HepG2 (cell line): Measurements from ENCODE around the gene PRR15L. TPM values are rescaled to one million over a fixed set of nuclear protein-coding genes. Genes with fewer than 3 reads are reported as not detected.

Experiments used
- ATAC-seq: fragments of 200-7000 bp; cut with Tn5 transposase; 3 replicates; pipeline ENCODE4 v1.9.1; 2020; ENCODE audit warnings: mild to moderate bottlenecking, moderate library complexity
- BruUV-seq: library from RNA; stranded (reverse); fragments of 400-500 nt; replicated peaks from 2 replicates; lab custom pipeline; 2021; lab: Mats Ljungman, UMichigan
- CTCF ChIA-PET: fragments of 300-600 bp; formaldehyde crosslinking; extraction: SDS; loops from one replicate; lab custom pipeline; 2021; ENCODE audit warnings: low total read pairs, inconsistent platforms, low intra/inter-chr PET ratio; lab: Yijun Ruan, JAX
- POLR2A ChIA-PET: fragments of 350-600 bp; sonication (Branson Sonifier 250); formaldehyde crosslinking; loops from one replicate; lab custom pipeline; 2020; ENCODE audit warnings: antibody characterized with exemption, inconsistent platforms; lab: Yijun Ruan, JAX
- DNase-seq: peaks from one replicate; pipeline ENCODE4 v3.0.0-alpha.2; 2015; ENCODE audit warnings: low spot score
- FAIRE-seq: peaks from 3 replicates; lab custom pipeline; 2011; peaks lifted over from hg19 to GRCh38; lab: Jason Lieb, UNC
- H2AFZ ChIP-seq: one replicate; pipeline ENCODE4 v1.6.1; 2011; ENCODE audit warnings: low read length, inconsistent platforms
- H3K27ac ChIP-seq: fragments of 300-600 bp; 3 replicates; pipeline ENCODE4 v1.8.0; 2011; ENCODE audit warnings: mixed run types, mild to moderate bottlenecking, mixed read lengths, low read length, inconsistent platforms; ENCODE audit not compliant: insufficient read depth; ENCODE audit errors: extremely low read length
- H3K27me3 ChIP-seq, 2 experiments: fragments of 200-600 bp in 1 of 2; 2 replicates in 1 of 2; 3 replicates in 1 of 2; pipeline versions ENCODE4 v1.6.0 to v1.8.0; 2011; ENCODE audit warnings: low read length in 2 of 2, mild to moderate bottlenecking in 2 of 2, moderate library complexity in 2 of 2, inconsistent platforms in 1 of 2; ENCODE audit not compliant: insufficient read depth in 2 of 2, control insufficient read depth in 1 of 2
- H3K36me3 ChIP-seq, 2 experiments: fragments of 200-600 bp in 1 of 2; replicated peaks in 1 of 2; 2 replicates in 1 of 2; 3 replicates in 1 of 2; pipeline versions ENCODE4 v1.5.1 to v1.8.0; 2011; ENCODE audit warnings: low read length in 2 of 2, inconsistent platforms in 1 of 2; ENCODE audit not compliant: insufficient read depth in 2 of 2, control insufficient read depth in 1 of 2
- H3K4me1 ChIP-seq: 2 replicates; pipeline ENCODE4 v1.5.1; 2012; ENCODE audit warnings: low read length, inconsistent platforms; ENCODE audit not compliant: insufficient read depth
- H3K4me2 ChIP-seq: 2 replicates; pipeline ENCODE4 v1.6.0; 2011; ENCODE audit warnings: low read depth, low read length, inconsistent platforms
- H3K4me3 ChIP-seq, 3 experiments: fragments of 200-600 bp in 1 of 3; sonication (generic), shearing (Covaris generic) in 1 of 3; replicated peaks in 1 of 3; 2 replicates each; pipeline ENCODE4 v1.5.1; 2011 to 2016; ENCODE audit warnings: low read length in 3 of 3, inconsistent platforms in 2 of 3, low read depth in 2 of 3, mild to moderate bottlenecking in 2 of 3, control low read depth in 1 of 3, mixed read lengths in 1 of 3; ENCODE audit not compliant: insufficient read depth in 1 of 3
- H3K79me2 ChIP-seq: one replicate; pipeline ENCODE4 v1.6.1; 2011; ENCODE audit warnings: low read length, inconsistent platforms; ENCODE audit not compliant: insufficient read depth
- H3K9ac ChIP-seq: 2 replicates; pipeline ENCODE4 v1.6.0; 2011; ENCODE audit warnings: mild to moderate bottlenecking, low read depth, low read length, inconsistent platforms; ENCODE audit not compliant: insufficient read depth
- H3K9me3 ChIP-seq: 2 replicates; pipeline ENCODE4 v1.5.1; 2012; ENCODE audit warnings: mild to moderate bottlenecking, low read length
- H4K20me1 ChIP-seq: 2 replicates; pipeline ENCODE4 v1.6.0; 2011; ENCODE audit warnings: inconsistent platforms, mild to moderate bottlenecking, low read length, moderate library complexity; ENCODE audit not compliant: insufficient read depth
- AGO1 ChIP-seq: fragments of 200-400 bp; formaldehyde crosslinking; IDR thresholded peaks from 2 replicates; pipeline ENCODE4 v1.6.1; 2017; ENCODE audit warnings: mild to moderate bottlenecking, low read depth, low read length, moderate library complexity; ENCODE audit not compliant: poor library complexity, severe bottlenecking
- ELF3 ChIP-seq: IDR thresholded peaks from 2 replicates; pipeline ENCODE4 v1.6.1; 2016; ENCODE audit warnings: missing genetic modification reagents, missing compliant biosample characterization
- HOXA5 ChIP-seq: sonication (generic); formaldehyde crosslinking; IDR thresholded peaks from 2 replicates; pipeline ENCODE4 v1.4.0; 2020; ENCODE audit warnings: missing genetic modification reagents
- KDM3A ChIP-seq: IDR thresholded peaks from 2 replicates; pipeline ENCODE4 v1.6.1; 2018; ENCODE audit warnings: low read depth, missing compliant biosample characterization
- MAFF ChIP-seq: IDR thresholded peaks from 2 replicates; pipeline ENCODE4 v1.6.1; 2011; ENCODE audit warnings: low read depth, low read length, improper control_type of control experiment
- NFE2L2 ChIP-seq: fragments of 150-350 bp; IDR thresholded peaks from 2 replicates; pipeline ENCODE4 v1.6.1; 2014; ENCODE audit warnings: low read length
- RERE ChIP-seq: IDR thresholded peaks from 2 replicates; pipeline ENCODE4 v1.6.1; 2016; ENCODE audit warnings: low read depth, missing genetic modification reagents, missing compliant biosample characterization
- ZBTB10 ChIP-seq: sonication (generic); formaldehyde crosslinking; IDR thresholded peaks from 2 replicates; pipeline ENCODE4 v1.4.0; 2020; ENCODE audit warnings: missing genetic modification reagents, borderline replicate concordance
- ZNF124 ChIP-seq: sonication (generic); formaldehyde crosslinking; IDR thresholded peaks from 2 replicates; pipeline ENCODE4 v1.4.0; 2020; ENCODE audit warnings: missing genetic modification reagents
- WGBS: methylation state at CpG from one replicate; pipeline ENCODE4 v1.1.6; 2017; ENCODE audit warnings: low lambda C conversion rate; 5-methylcytosine and 5-hydroxymethylcytosine counted together
- in situ Hi-C: cut with HindIII; loops from 2 replicates; pipeline ENCODE4 v1.10.0; 2017; ENCODE audit warnings: low pct_unique_long_range_greater_than_20kb; ENCODE audit not compliant: extremely low pct_ligation_motif_present
- intact Hi-C: fragments of 100-400 bp; cut with micrococcal nuclease; formaldehyde crosslinking; loops from one replicate; pipeline ENCODE4 v1.10.0; 2022; ENCODE audit not compliant: unreplicated experiment
- polyA plus RNA-seq, 8 experiments: library from polyadenylated mRNA; depleted of rRNA in 3 of 8; stranded (reverse) in 7 of 8; unstranded in 1 of 8; fragments of >200 nt; fragmentation: Illumina TruSeq in 4 of 8; extraction: Trizol in 4 of 8; gene quantifications; 2 replicates each; pipeline versions ENCODE4 v1.2.1 to v1.2.3, GENCODE V29; 2011 to 2016; ENCODE audit warnings: low read depth in 4 of 8, missing spikeins in 1 of 8, mixed read lengths in 1 of 8; ENCODE audit not compliant: insufficient read depth in 1 of 8
- total RNA-seq, 5 experiments: library from RNA; depleted of rRNA; stranded (reverse); fragments of >200 nt; fragmentation: Illumina TruSeq; extraction: Trizol; gene quantifications; 2 replicates each; pipeline ENCODE4 v1.2.3, GENCODE V29; 2016; ENCODE audit warnings: low read depth in 1 of 5
- TF ChIP-seq, protein P1 (sequence below): sonication (generic); formaldehyde crosslinking; IDR thresholded peaks from 2 replicates; pipeline ENCODE4 v1.4.0; 2020; ENCODE audit warnings: missing genetic modification reagents, mild to moderate bottlenecking, borderline replicate concordance

The PRR15L gene
- total and polyA plus RNA-seq, 2 of the 13 experiments (the other 11 are each of a cell fraction or from before 2014, with no cell fraction given), result 0.44 to 2.0 TPM

DNA sequence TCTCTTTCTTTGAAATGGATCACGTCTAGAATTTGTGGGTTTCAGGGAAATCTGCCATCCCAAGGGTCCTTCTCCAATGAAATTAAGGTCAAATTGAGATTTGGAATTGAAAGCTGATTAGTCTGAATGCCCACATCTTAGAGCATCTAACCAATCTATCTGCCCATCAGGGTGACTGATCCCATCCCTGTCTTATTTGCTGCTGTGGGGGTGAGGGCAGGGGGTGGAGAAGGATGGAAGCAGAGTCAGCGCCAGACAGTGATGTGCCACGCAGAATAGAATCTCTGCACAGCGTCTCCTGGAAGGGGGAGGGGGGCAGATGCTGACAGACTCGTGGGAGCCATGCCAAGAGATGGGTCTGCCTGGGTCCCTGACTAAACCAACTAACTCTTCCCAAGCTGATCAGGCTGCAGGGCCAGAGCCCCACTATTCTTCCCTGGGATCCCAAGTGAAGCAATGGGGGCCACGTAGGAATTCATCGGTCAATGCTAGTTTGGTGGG lies 45.3 kb upstream of the PRR15L start (continued):
- TF ChIP-seq, protein P1, sequence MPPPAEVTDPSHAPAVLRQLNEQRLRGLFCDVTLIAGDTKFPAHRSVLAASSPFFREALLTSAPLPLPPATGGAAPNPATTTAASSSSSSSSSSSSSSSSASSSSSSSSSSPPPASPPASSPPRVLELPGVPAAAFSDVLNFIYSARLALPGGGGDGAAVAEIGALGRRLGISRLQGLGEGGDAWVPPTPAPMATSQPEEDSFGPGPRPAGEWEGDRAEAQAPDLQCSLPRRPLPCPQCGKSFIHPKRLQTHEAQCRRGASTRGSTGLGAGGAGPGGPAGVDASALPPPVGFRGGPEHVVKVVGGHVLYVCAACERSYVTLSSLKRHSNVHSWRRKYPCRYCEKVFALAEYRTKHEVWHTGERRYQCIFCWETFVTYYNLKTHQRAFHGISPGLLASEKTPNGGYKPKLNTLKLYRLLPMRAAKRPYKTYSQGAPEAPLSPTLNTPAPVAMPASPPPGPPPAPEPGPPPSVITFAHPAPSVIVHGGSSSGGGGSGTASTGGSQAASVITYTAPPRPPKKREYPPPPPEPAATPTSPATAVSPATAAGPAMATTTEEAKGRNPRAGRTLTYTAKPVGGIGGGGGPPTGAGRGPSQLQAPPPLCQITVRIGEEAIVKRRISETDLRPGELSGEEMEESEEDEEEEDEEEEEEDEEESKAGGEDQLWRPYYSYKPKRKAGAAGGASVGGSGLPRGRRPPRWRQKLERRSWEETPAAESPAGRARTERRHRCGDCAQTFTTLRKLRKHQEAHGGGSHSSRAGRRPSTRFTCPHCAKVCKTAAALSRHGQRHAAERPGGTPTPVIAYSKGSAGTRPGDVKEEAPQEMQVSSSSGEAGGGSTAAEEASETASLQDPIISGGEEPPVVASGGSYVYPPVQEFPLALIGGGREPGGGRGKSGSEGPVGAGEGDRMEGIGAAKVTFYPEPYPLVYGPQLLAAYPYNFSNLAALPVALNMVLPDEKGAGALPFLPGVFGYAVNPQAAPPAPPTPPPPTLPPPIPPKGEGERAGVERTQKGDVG (CRISPR knock-in tag), result no peak
- TF ChIP-seq AGO1, result no peak

GRCh38 chr17:48002266-48002915 lies 44.7 kb upstream of the PRR15L start:
- FAIRE-seq (no peak), ATAC-seq (no peak), DNase-seq (peak; percentile 50)
- Histone ChIP-seq H3K9ac (0 out of 2 replicates have a peak overlapping the region, but pooled peaks have one; percentile 14), H3K36me3 (no peaks in the 10 kb centered on the region), H3K4me1 (peaks cover 12% of the 10 kb centered on the region), H3K27ac (no peak overlapping the region), H2AFZ (peak overlapping the region; percentile 78), H3K4me2 (0 out of 2 replicates have a peak overlapping the region, but pooled peaks have one; percentile 1), H3K9me3 (no peaks in the 10 kb centered on the region), H3K4me3 (no peak overlapping the region), H3K79me2 (no peaks in the 10 kb centered on the region), H4K20me1 (no peaks in the 10 kb centered on the region), H3K27me3 (peaks cover 2 to 32% of the 10 kb centered on the region in 2 experiments; a peak in 4 of 5 replicates)
- intact Hi-C loops (no loop called here), in situ Hi-C loops (no loop called here)
- no TSS peak for BruUV-seq
- ChIA-PET CTCF (no interaction called here), POLR2A (interaction anchor here (1.0 kb wide), 1 partner anchor 46 kb away, joined by 3 read pairs; the partner anchor contains the start of gene NFE2L1)
- WGBS, result 44% methylated on average over 4 of the region's 4 CpGs
- TF ChIP-seq MAFF, result peak; percentile 71
- TF ChIP-seq RERE (CRISPR knock-in tag), result no peak
- TF ChIP-seq NFE2L2, result peak; percentile 91
- no peak for TF ChIP-seq ZNF124 (CRISPR knock-in tag)
- TF ChIP-seq HOXA5, result no peak
- 0 out of 2 replicates have a peak, but pooled peaks have one; percentile 57 for TF ChIP-seq ELF3 (CRISPR knock-in tag)
- no peak for TF ChIP-seq ZBTB10
- TF ChIP-seq KDM3A (CRISPR knock-in tag), result no peak
